Stimulated activated CD4-positive, alpha-beta T cell treated with anti-CD3 and anti-CD28 coated beads, Interleukin-4, amount 100 ng/mL, for 1 hour (primary cell): Measurements from ENCODE around the gene CNDP1.

Experiments used
- DNase-seq: peaks from one replicate; pipeline ENCODE4 v3.0.0-alpha.2; 2020

The CNDP1 gene

GRCh38 chr18:74595431-74595830 lies 61.1 kb downstream of the CNDP1 start:
- DNase-seq = no peak

GRCh38 chr18:74597034-74597661 lies 62.8 kb downstream of the CNDP1 start:
- peak; percentile 71 for DNase-seq

GRCh38 chr18:74597662-74598349 lies 63.5 kb downstream of the CNDP1 start, which contains the start of gene ZNF407:
ZNF407 (plus strand) TSS chr18:74597870; CDS start chr18:74631020, 33,150 bp downstream.
- DNase-seq = peak; percentile 82

GRCh38 chr18:74598350-74599001 lies 64.2 kb downstream of the CNDP1 start:
- peak; percentile 70 for DNase-seq

- DNase-seq = no peak
Observed at GRCh38 chr18:74604361-74604760, 70.1 kb downstream of the CNDP1 start.

- DNase-seq = no peak
Observed at GRCh38 chr18:74604774-74605173, 70.5 kb downstream of the CNDP1 start.

GRCh38 chr18:74608681-74609080 lies 74.4 kb downstream of the CNDP1 start:
- no peak for DNase-seq

GRCh38 chr18:74609535-74609934 lies 75.2 kb downstream of the CNDP1 start:
- DNase-seq = no peak

- no peak for DNase-seq
Observed at GRCh38 chr18:74610051-74610615, 75.8 kb downstream of the CNDP1 start.

- no peak for DNase-seq
Observed at GRCh38 chr18:74610860-74611259, 76.6 kb downstream of the CNDP1 start.

GRCh38 chr18:74611765-74612164 lies 77.5 kb downstream of the CNDP1 start:
- no peak for DNase-seq

- no peak for DNase-seq
Observed at GRCh38 chr18:74613381-74613780, 79.1 kb downstream of the CNDP1 start.

- DNase-seq = no peak
Observed at GRCh38 chr18:74616494-74616893, 82.2 kb downstream of the CNDP1 start.

- no peak for DNase-seq
Observed at GRCh38 chr18:74617486-74617885, 83.2 kb downstream of the CNDP1 start.

- DNase-seq = no peak
Observed at GRCh38 chr18:74622072-74622471, 87.8 kb downstream of the CNDP1 start.

GRCh38 chr18:74623047-74623816 lies 88.9 kb downstream of the CNDP1 start:
- peak; percentile 13 for DNase-seq

GRCh38 chr18:74624466-74624865 lies 90.2 kb downstream of the CNDP1 start:
- DNase-seq = no peak

- DNase-seq = no peak
Observed at GRCh38 chr18:74625157-74625556, 90.9 kb downstream of the CNDP1 start.

- no peak for DNase-seq
Observed at GRCh38 chr18:74626049-74626874, 92.0 kb downstream of the CNDP1 start.

GRCh38 chr18:74630804-74631203 lies 96.5 kb downstream of the CNDP1 start:
- DNase-seq = no peak

GRCh38 chr18:74631212-74631611 lies 96.9 kb downstream of the CNDP1 start:
- no peak for DNase-seq
